MM.1S (cell line): ENCODE data around the gene CTNNA3.

Source experiments
- DNase-seq: peaks from one replicate; pipeline ENCODE4 v3.0.0-alpha.2; 2015
- H2AFZ ChIP-seq: fragments of 300-600 bp; sonication (generic); 2 replicates; pipeline ENCODE4 v1.6.0; 2016; ENCODE audit warnings: antibody characterized with exemption, low read length
- H3F3A ChIP-seq: fragments of 300-600 bp; sonication (generic); 2 replicates; pipeline ENCODE4 v1.6.1; 2016; ENCODE audit warnings: mild to moderate bottlenecking, antibody characterized with exemption, low read length, moderate library complexity, mixed read lengths; ENCODE audit not compliant: insufficient read depth
- H3K27ac ChIP-seq: fragments of 300-600 bp; sonication (generic); 2 replicates; pipeline ENCODE4 v1.5.1; 2016; ENCODE audit warnings: mild to moderate bottlenecking, low read length
- H3K27me3 ChIP-seq: fragments of 300-600 bp; sonication (generic); replicated peaks from 2 replicates; pipeline ENCODE4 v1.6.0; 2016; ENCODE audit warnings: low read length; ENCODE audit not compliant: insufficient read depth
- H3K36me3 ChIP-seq: fragments of 300-600 bp; sonication (generic); replicated peaks from 2 replicates; pipeline ENCODE4 v1.6.1; 2016; ENCODE audit warnings: mild to moderate bottlenecking, low read length, mixed read lengths; ENCODE audit not compliant: insufficient read depth
- H3K4me1 ChIP-seq: fragments of 300-600 bp; sonication (generic); 2 replicates; pipeline ENCODE4 v1.6.1; 2016; ENCODE audit warnings: low read length, mixed read lengths
- H3K4me2 ChIP-seq: fragments of 300-600 bp; sonication (generic); 2 replicates; pipeline ENCODE4 v1.6.0; 2016; ENCODE audit warnings: low read depth, low read length
- H3K4me3 ChIP-seq: fragments of 300-600 bp; sonication (generic); 2 replicates; pipeline ENCODE4 v1.5.1; 2016; ENCODE audit warnings: low read length, mixed read lengths
- H3K79me2 ChIP-seq: fragments of 300-600 bp; sonication (generic); 2 replicates; pipeline ENCODE4 v1.6.1; 2016; ENCODE audit warnings: mixed run types, low read length, mixed read lengths
- H3K9ac ChIP-seq: fragments of 300-600 bp; sonication (generic); 2 replicates; pipeline ENCODE4 v1.6.1; 2016; ENCODE audit warnings: low read length, mixed read lengths
- H3K9me2 ChIP-seq: fragments of 300-600 bp; sonication (generic); replicated peaks from 2 replicates; pipeline ENCODE4 v1.6.1; 2016; ENCODE audit warnings: mild to moderate bottlenecking, low read length, mixed read lengths; ENCODE audit not compliant: insufficient read depth
- H3K9me3 ChIP-seq: fragments of 300-600 bp; sonication (generic); replicated peaks from 2 replicates; pipeline ENCODE4 v1.6.1; 2016; ENCODE audit warnings: mild to moderate bottlenecking, low read length, mixed read lengths; ENCODE audit not compliant: insufficient read depth
- H4K20me1 ChIP-seq: fragments of 300-600 bp; sonication (generic); 2 replicates; pipeline ENCODE4 v1.6.1; 2016; ENCODE audit warnings: mild to moderate bottlenecking, low read length, moderate library complexity, mixed read lengths; ENCODE audit not compliant: insufficient read depth
- EZH2 ChIP-seq: fragments of 300-600 bp; sonication (generic); optimal IDR thresholded peaks from 2 replicates; pipeline ENCODE3; 2017; ENCODE audit warnings: low read depth, mild to moderate bottlenecking, antibody characterized with exemption, low read length, mixed read lengths
- EZH2phosphoT487 ChIP-seq: fragments of 300-600 bp; sonication (generic); IDR thresholded peaks from 2 replicates; pipeline ENCODE4 v1.6.1; 2018; ENCODE audit warnings: antibody characterized with exemption, low read length
- TF ChIP-seq, protein P1 (sequence below): fragments of 300-600 bp; sonication (generic); IDR thresholded peaks from 2 replicates; pipeline ENCODE4 v1.5.1; 2016; ENCODE audit warnings: antibody characterized with exemption, low read length, mixed read lengths

Gene CTNNA3

DNA sequence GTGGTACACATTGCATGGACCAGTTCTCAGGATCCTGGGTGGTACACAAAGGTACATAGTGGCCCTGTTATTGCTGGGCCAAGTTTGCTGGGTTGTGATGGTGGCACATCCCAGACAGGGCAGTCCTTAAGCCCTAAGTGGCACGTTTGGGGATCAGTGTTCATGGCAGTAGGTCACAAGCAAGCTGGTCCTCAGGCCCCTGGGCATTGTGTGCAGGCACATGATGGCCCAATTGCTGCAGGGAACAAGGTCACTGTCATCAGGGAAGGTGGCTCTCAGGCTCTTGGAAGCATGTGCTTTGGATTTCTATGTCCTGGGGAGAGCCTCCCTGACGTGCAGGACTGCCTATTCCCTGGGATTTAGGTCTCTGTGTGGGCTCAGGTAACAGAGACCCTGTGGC is 1182.5 kb downstream of the CTNNA3 start:
- H3K9me2 ChIP-seq, result no peaks in the 10 kb centered on the region
- H3K9ac ChIP-seq, result no peak overlapping the region
- TF ChIP-seq EZH2phosphoT487, result no peak
- TF ChIP-seq EZH2, result no peak
- TF ChIP-seq, protein P1, sequence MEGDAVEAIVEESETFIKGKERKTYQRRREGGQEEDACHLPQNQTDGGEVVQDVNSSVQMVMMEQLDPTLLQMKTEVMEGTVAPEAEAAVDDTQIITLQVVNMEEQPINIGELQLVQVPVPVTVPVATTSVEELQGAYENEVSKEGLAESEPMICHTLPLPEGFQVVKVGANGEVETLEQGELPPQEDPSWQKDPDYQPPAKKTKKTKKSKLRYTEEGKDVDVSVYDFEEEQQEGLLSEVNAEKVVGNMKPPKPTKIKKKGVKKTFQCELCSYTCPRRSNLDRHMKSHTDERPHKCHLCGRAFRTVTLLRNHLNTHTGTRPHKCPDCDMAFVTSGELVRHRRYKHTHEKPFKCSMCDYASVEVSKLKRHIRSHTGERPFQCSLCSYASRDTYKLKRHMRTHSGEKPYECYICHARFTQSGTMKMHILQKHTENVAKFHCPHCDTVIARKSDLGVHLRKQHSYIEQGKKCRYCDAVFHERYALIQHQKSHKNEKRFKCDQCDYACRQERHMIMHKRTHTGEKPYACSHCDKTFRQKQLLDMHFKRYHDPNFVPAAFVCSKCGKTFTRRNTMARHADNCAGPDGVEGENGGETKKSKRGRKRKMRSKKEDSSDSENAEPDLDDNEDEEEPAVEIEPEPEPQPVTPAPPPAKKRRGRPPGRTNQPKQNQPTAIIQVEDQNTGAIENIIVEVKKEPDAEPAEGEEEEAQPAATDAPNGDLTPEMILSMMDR, result no peak
- DNase-seq, result no peak
- H4K20me1 ChIP-seq, result no peaks in the 10 kb centered on the region
- H2AFZ ChIP-seq, result no peak overlapping the region
- no peaks in the 10 kb centered on the region for H3K79me2 ChIP-seq
- no peaks in the 10 kb centered on the region for H3F3A ChIP-seq
- no peak overlapping the region for H3K4me2 ChIP-seq
- no peaks in the 10 kb centered on the region for H3K27me3 ChIP-seq
- H3K9me3 ChIP-seq, result no peaks in the 10 kb centered on the region
- H3K4me3 ChIP-seq, result no peak overlapping the region
- H3K36me3 ChIP-seq, result no peaks in the 10 kb centered on the region
- H3K4me1 ChIP-seq, result no peaks in the 10 kb centered on the region
- H3K27ac ChIP-seq, result no peak overlapping the region

DNA sequence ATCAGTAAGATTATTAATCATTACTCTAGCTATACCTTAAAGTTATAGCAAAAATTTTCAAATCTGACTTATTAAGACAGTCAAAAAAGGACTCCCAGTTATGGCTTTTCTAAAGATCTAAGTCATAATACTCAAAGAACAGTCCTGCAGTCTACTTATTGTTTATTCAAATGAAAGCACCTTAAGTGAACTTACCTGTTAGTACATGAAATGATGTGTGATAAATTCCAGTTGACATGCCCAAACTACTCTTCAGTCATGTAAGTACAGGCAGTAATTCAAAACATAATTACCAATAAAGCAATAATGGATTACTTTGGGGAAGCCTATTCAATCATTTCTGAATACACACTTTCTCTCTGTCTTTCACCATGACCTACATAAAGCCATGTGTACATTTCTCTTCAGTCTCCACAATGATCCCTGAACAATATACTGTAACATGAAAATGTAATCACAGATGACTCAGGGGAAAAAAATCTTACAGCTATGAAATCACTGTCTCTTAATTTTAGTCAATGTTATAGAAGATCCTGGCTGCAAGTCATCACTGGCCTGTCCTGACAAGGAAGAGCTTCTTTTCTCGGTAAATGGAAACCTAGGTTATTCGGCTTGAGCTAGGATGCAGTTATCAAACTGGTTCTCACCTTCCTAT is 1190.9 kb downstream of the CTNNA3 start:
- Histone ChIP-seq H2AFZ (no peak overlapping the region), H3K79me2 (no peaks in the 10 kb centered on the region), H3F3A (no peaks in the 10 kb centered on the region), H3K4me1 (no peaks in the 10 kb centered on the region), H3K4me3 (no peak overlapping the region), H3K36me3 (no peaks in the 10 kb centered on the region), H3K9me3 (no peaks in the 10 kb centered on the region), H4K20me1 (no peaks in the 10 kb centered on the region), H3K9ac (no peak overlapping the region), H3K4me2 (no peak overlapping the region), H3K9me2 (no peaks in the 10 kb centered on the region), H3K27me3 (no peaks in the 10 kb centered on the region), H3K27ac (no peak overlapping the region)
- no peak for DNase-seq
- TF ChIP-seq EZH2phosphoT487 (no peak), EZH2 (no peak)
- TF ChIP-seq, protein P1, result no peak

DNA sequence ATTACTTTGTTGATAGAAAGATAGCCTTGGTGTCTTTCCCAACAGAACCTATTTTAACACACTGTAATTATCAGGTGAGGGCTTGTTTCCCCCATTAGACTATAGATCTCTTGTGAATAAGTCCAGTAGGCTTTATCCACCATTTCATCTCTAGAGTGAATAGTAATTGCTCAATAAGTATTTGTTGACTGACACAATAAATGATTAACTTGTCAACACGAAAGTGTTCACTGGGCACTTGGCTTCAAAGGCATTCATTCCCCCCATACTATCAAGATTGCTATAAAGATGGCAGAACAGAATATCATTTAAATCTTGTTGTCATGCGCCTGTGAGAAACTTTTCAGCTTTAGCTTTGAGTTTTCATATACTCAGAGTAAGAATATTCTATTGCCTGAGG is 1194.6 kb downstream of the CTNNA3 start:
- TF ChIP-seq EZH2phosphoT487 (no peak), EZH2 (no peak)
- TF ChIP-seq, protein P1, result no peak
- no peak overlapping the region for H3K4me2 ChIP-seq
- no peak overlapping the region for H3K27ac ChIP-seq
- no peaks in the 10 kb centered on the region for H3K36me3 ChIP-seq
- no peaks in the 10 kb centered on the region for H4K20me1 ChIP-seq
- H3F3A ChIP-seq, result no peaks in the 10 kb centered on the region
- DNase-seq, result no peak
- H3K79me2 ChIP-seq, result no peaks in the 10 kb centered on the region
- H3K9me2 ChIP-seq, result no peaks in the 10 kb centered on the region
- no peaks in the 10 kb centered on the region for H3K4me1 ChIP-seq
- no peak overlapping the region for H3K4me3 ChIP-seq
- H3K9ac ChIP-seq, result no peak overlapping the region
- H3K27me3 ChIP-seq, result no peaks in the 10 kb centered on the region
- H3K9me3 ChIP-seq, result no peaks in the 10 kb centered on the region
- no peak overlapping the region for H2AFZ ChIP-seq
